ENCODE measurements around the gene PCGF2. TPM values are rescaled to one million over a fixed set of nuclear protein-coding genes. Genes with fewer than 3 reads are reported as not detected.

PCGF2 gene
- total RNA-seq, 1 experiment from 2014 or later, result 43.9 TPM

- peaks cover 2% of the 10 kb centered on the region; the same call in 1 of the 2 replicates for H3K36me3 ChIP-seq (ENCODE audit: control insufficient read depth, insufficient read depth, low read length)
- 0 out of 2 replicates have a peak, but pooled peaks have one; percentile 35 for ATAC-seq
- ChIA-PET CTCF (no interaction called here), POLR2A (no interaction called here)
- no peak for TF ChIP-seq POLR2AphosphoS5 (IDR thresholded peaks at IDR 0.05; ENCODE audit: low read depth, low read length)
- TF ChIP-seq SIN3A (IDR thresholded peaks at IDR 0.05; ENCODE audit: borderline replicate concordance, insufficient read depth, low read depth, low read length), result no peak
- TF ChIP-seq CTCF (IDR thresholded peaks at IDR 0.05), result no peak
- no peak for TF ChIP-seq TCF7L2 (IDR thresholded peaks at IDR 0.05; ENCODE audit: low read depth, low read length)
- H3K9me3 ChIP-seq (ENCODE audit: control insufficient read depth, insufficient read depth, low read depth, low read length), result no peaks in the 10 kb centered on the region
- DNase-seq (ENCODE audit: low read depth, low spot score), result no peak
- H3K27me3 ChIP-seq (ENCODE audit: control insufficient read depth, insufficient read depth, low read length), result no peaks in the 10 kb centered on the region
- peaks cover 33% of the 10 kb centered on the region for H3K4me1 ChIP-seq (ENCODE audit: control insufficient read depth, insufficient read depth, low read length)
- in situ Hi-C loops (cut with HindIII; ENCODE audit: low pct_unique_long_range_greater_than_20kb, low sequenced_read_pairs) (no loop called here), intact Hi-C loops (cut with micrococcal nuclease; ENCODE audit: unreplicated experiment) (no loop called here)
- H3K27ac ChIP-seq (ENCODE audit: low read length), result no peak overlapping the region
- no TSS peak for BruUV-seq (replicated peaks)
- no peak overlapping the region for H3K4me3 ChIP-seq (ENCODE audit: low read depth in 2 of 2, low read length in 2 of 2)
These were observed 5.5 kb downstream of the PCGF2 start for GRCh38 chr17:38742411-38743308.

GRCh38 chr17:38741921-38742410 is 6.2 kb downstream of the PCGF2 start:
- ATAC-seq, result no peak
- CTCF ChIA-PET, result no interaction called here
- no peak overlapping the region for H3K4me3 ChIP-seq (ENCODE audit: low read depth in 2 of 2, low read length in 2 of 2)

More at GRCh38 chr17:38741921-38742410, 6.2 kb downstream of the PCGF2 start:
- in situ Hi-C loops (cut with HindIII; ENCODE audit: low pct_unique_long_range_greater_than_20kb, low sequenced_read_pairs), result no loop called here
- intact Hi-C loops (cut with micrococcal nuclease; ENCODE audit: unreplicated experiment), result no loop called here
- POLR2A ChIA-PET, result no interaction called here
- Histone ChIP-seq H3K9me3 (ENCODE audit: control insufficient read depth, insufficient read depth, low read depth, low read length) (no peaks in the 10 kb centered on the region), H3K4me1 (ENCODE audit: control insufficient read depth, insufficient read depth, low read length) (peaks cover 33% of the 10 kb centered on the region), H3K36me3 (ENCODE audit: control insufficient read depth, insufficient read depth, low read length) (no peaks in the 10 kb centered on the region; the same call in 1 of the 2 replicates), H3K27ac (ENCODE audit: low read length) (no peak overlapping the region), H3K27me3 (ENCODE audit: control insufficient read depth, insufficient read depth, low read length) (no peaks in the 10 kb centered on the region)
- no TSS peak for BruUV-seq (replicated peaks)
- no peak for DNase-seq (ENCODE audit: low read depth, low spot score)
- TF ChIP-seq CTCF (IDR thresholded peaks at IDR 0.05) (no peak), TCF7L2 (IDR thresholded peaks at IDR 0.05; ENCODE audit: low read depth, low read length) (no peak), SIN3A (IDR thresholded peaks at IDR 0.05; ENCODE audit: borderline replicate concordance, insufficient read depth, low read depth, low read length) (no peak), REST (IDR thresholded peaks at IDR 0.05; ENCODE audit: insufficient read depth in 1 of 2, low read depth in 2 of 2, low read length in 1 of 2) (no peak), POLR2AphosphoS5 (IDR thresholded peaks at IDR 0.05; ENCODE audit: low read depth, low read length) (no peak)
